Keratinocyte (primary cell): ENCODE measurements around the gene ZNF547. TPM values are rescaled to one million over a fixed set of nuclear protein-coding genes. Genes with fewer than 3 reads are reported as not detected.

ENCODE experiments used
- DNase-seq: peaks from one replicate; pipeline ENCODE4 v3.0.0-alpha.2; 2011; ENCODE audit warnings: low read depth, missing footprints, low spot score
- FAIRE-seq: peaks from 2 replicates; lab custom pipeline; 2011; peaks lifted over from hg19 to GRCh38; lab: Jason Lieb, UNC
- H2AFZ ChIP-seq: 2 replicates; pipeline ENCODE4 v1.6.0; 2012; ENCODE audit warnings: low read length, control low read depth, inconsistent platforms; ENCODE audit not compliant: control insufficient read depth
- H3K27ac ChIP-seq: 2 replicates; pipeline ENCODE4 v1.5.1; 2011; ENCODE audit warnings: low read length; ENCODE audit not compliant: control insufficient read depth, insufficient read depth
- H3K27me3 ChIP-seq: 3 replicates; pipeline ENCODE4 v1.6.0; 2011; ENCODE audit warnings: low read length; ENCODE audit not compliant: control insufficient read depth, insufficient read depth; ENCODE audit errors: extremely low read depth
- H3K36me3 ChIP-seq, 2 experiments: 2 replicates in 1 of 2; 3 replicates in 1 of 2; pipeline ENCODE4 v1.5.1; 2011; ENCODE audit warnings: low read length in 2 of 2, mild to moderate bottlenecking in 1 of 2; ENCODE audit not compliant: control insufficient read depth in 2 of 2, insufficient read depth in 2 of 2; ENCODE audit errors: extremely low read depth in 1 of 2
- H3K4me1 ChIP-seq: 3 replicates; pipeline ENCODE4 v1.5.1; 2011; ENCODE audit warnings: low read length; ENCODE audit not compliant: control insufficient read depth, insufficient read depth; ENCODE audit errors: extremely low read depth
- H3K4me2 ChIP-seq: 3 replicates; pipeline ENCODE4 v1.6.0; 2011; ENCODE audit warnings: low read depth, low read length; ENCODE audit not compliant: control insufficient read depth, insufficient read depth; ENCODE audit errors: extremely low read depth
- H3K4me3 ChIP-seq, 3 experiments: fragments of 200-600 bp in 1 of 3; sonication (generic) in 1 of 3; 2 replicates in 2 of 3; 3 replicates in 1 of 3; pipeline ENCODE4 v1.5.1; 2011 to 2016; ENCODE audit warnings: low read length in 3 of 3, mild to moderate bottlenecking in 3 of 3, control low read depth in 2 of 3, inconsistent platforms in 1 of 3, low read depth in 1 of 3, mixed read lengths in 1 of 3, mixed run types in 1 of 3, moderate library complexity in 1 of 3; ENCODE audit not compliant: control insufficient read depth in 2 of 3, insufficient read depth in 2 of 3; ENCODE audit errors: extremely low read depth in 1 of 3
- H3K79me2 ChIP-seq: 2 replicates; pipeline ENCODE4 v1.6.0; 2012; ENCODE audit warnings: low read length; ENCODE audit not compliant: control insufficient read depth, insufficient read depth
- H3K9ac ChIP-seq: 3 replicates; pipeline ENCODE4 v1.6.0; 2011; ENCODE audit warnings: low read length; ENCODE audit not compliant: control insufficient read depth, insufficient read depth; ENCODE audit errors: extremely low read depth
- H3K9me1 ChIP-seq: 3 replicates; pipeline ENCODE4 v1.6.0; 2011; ENCODE audit warnings: low read length; ENCODE audit not compliant: control insufficient read depth, insufficient read depth; ENCODE audit errors: extremely low read depth
- H3K9me3 ChIP-seq: 2 replicates; pipeline ENCODE4 v1.5.1; 2012; ENCODE audit warnings: low read depth, low read length; ENCODE audit not compliant: control insufficient read depth
- H4K20me1 ChIP-seq: 3 replicates; pipeline ENCODE4 v1.6.0; 2011; ENCODE audit warnings: low read length; ENCODE audit not compliant: control insufficient read depth, insufficient read depth; ENCODE audit errors: extremely low read depth
- CTCF ChIP-seq, 3 experiments: IDR thresholded peaks in 1 of 3; conservative IDR thresholded peaks in 1 of 3; optimal IDR thresholded peaks in 1 of 3; 2 replicates in 2 of 3; 3 replicates in 1 of 3; pipeline versions ENCODE3 to v1.5.1; 2011; ENCODE audit warnings: low read length in 3 of 3, mild to moderate bottlenecking in 3 of 3, moderate library complexity in 2 of 3, control low read depth in 1 of 3, inconsistent platforms in 1 of 3; ENCODE audit not compliant: insufficient read depth in 2 of 3; ENCODE audit errors: extremely low read depth in 1 of 3
- EZH2 ChIP-seq: IDR thresholded peaks from one replicate; pipeline ENCODE4 v1.6.1; 2012; ENCODE audit warnings: inconsistent platforms, mild to moderate bottlenecking, low read length, moderate library complexity
- dilution Hi-C: fragments of 300-500 bp; cut with MboI; formaldehyde crosslinking; loops from one replicate; pipeline ENCODE4 v1.7.0; 2020; ENCODE audit warnings: low sequenced_read_pairs; ENCODE audit not compliant: extremely low pct_ligation_motif_present
- polyA plus RNA-seq, 5 experiments: library from polyadenylated mRNA; depleted of rRNA in 3 of 5; stranded (reverse) in 3 of 5; stranded (forward) in 1 of 5; unstranded in 1 of 5; fragments of >200 nt; gene quantifications; 1 replicate in 1 of 5; 2 replicates in 3 of 5; 3 replicates in 1 of 5; pipeline versions ENCODE4 v1.2.1 to v1.2.3, GENCODE V29; 2011 to 2012; ENCODE audit warnings: missing spikeins in 2 of 5, low read depth in 1 of 5, low replicate concordance in 1 of 5

ZNF547 gene
- polyA plus RNA-seq, 1 donor (not counting 4 experiments of a cell fraction or from before 2014, with no cell fraction given), result 2.8 TPM

- Histone ChIP-seq H4K20me1 (no peaks in the 10 kb centered on the region), H3K4me2 (no peak overlapping the region), H3K27me3 (no peaks in the 10 kb centered on the region), H3K36me3 (peaks cover 12 to 21% of the 10 kb centered on the region in 2 experiments), H3K4me1 (no peaks in the 10 kb centered on the region), H3K9me3 (no peaks in the 10 kb centered on the region), H3K79me2 (peaks cover 33% of the 10 kb centered on the region), H3K4me3 (no peak overlapping the region), H3K9ac (no peak overlapping the region), H3K9me1 (no peaks in the 10 kb centered on the region), H3K27ac (no peak overlapping the region), H2AFZ (no peak overlapping the region)
- FAIRE-seq (no peak), DNase-seq (no peak)
- TF ChIP-seq EZH2 (no peak), CTCF (optimal IDR thresholded peaks at IDR 0.05 in 1 of 3, IDR thresholded peaks at IDR 0.05 in 1 of 3, conservative IDR thresholded peaks at IDR 0.05 in 1 of 3; ENCODE audit: extremely low read depth in 1 of 3, insufficient read depth in 2 of 3, low read length in 3 of 3) (no peak)
- dilution Hi-C loops, result no loop called here
Observed at GRCh38 chr19:57395710-57396109, 32.4 kb downstream of the ZNF547 start.

GRCh38 chr19:57398868-57399267 lies 35.5 kb downstream of the ZNF547 start:
- Histone ChIP-seq H3K9ac (no peak overlapping the region), H3K9me1 (no peaks in the 10 kb centered on the region), H3K4me1 (no peaks in the 10 kb centered on the region), H3K27ac (no peak overlapping the region), H3K4me3 (no peak overlapping the region), H2AFZ (no peak overlapping the region), H3K9me3 (no peaks in the 10 kb centered on the region), H3K27me3 (no peaks in the 10 kb centered on the region), H3K79me2 (peaks cover 9% of the 10 kb centered on the region), H4K20me1 (no peaks in the 10 kb centered on the region), H3K4me2 (no peak overlapping the region), H3K36me3 (peaks cover 12 to 21% of the 10 kb centered on the region in 2 experiments)
- TF ChIP-seq CTCF (optimal IDR thresholded peaks at IDR 0.05 in 1 of 3, IDR thresholded peaks at IDR 0.05 in 1 of 3, conservative IDR thresholded peaks at IDR 0.05 in 1 of 3; ENCODE audit: extremely low read depth in 1 of 3, insufficient read depth in 2 of 3, low read length in 3 of 3) (no peak), EZH2 (no peak)
- FAIRE-seq, result no peak
- DNase-seq, result no peak
- dilution Hi-C loops, result no loop called here
